Activated CD4-positive, alpha-beta T cell treated with anti-CD3 and anti-CD28 coated beads, Interleukin-2, amount 50 U/mL, for 24 hours (primary cell): ENCODE measurements around the gene INO80E.
"Not testable (repeated sequence)": the region's sequence is repeated elsewhere in the genome, so short reads cannot be mapped to it uniquely, and the experiment has no call there.

Source experiments
- DNase-seq, 2 donors: peaks; one replicate each; pipeline ENCODE4 v3.0.0-alpha.2; 2020; ENCODE audit warnings: low read depth in 1 of 2, low spot score in 1 of 2

Gene INO80E

GRCh38 chr16:29995911-29996765, at the start of gene INO80E:
TSS of gene INO80E (plus strand) at chr16:29996241. CDS start at chr16:29996311, 70 bp downstream.
- DNase-seq = peak; percentile 98 to 99

GRCh38 chr16:29947897-29948296, 48.1 kb upstream of the INO80E start:
- no peak for DNase-seq

GRCh38 chr16:29950806-29951461, 45.1 kb upstream of the INO80E start:
- DNase-seq = no peak

GRCh38 chr16:29951625-29952365, 44.2 kb upstream of the INO80E start:
- no peak for DNase-seq

- no peak for DNase-seq
Measured at GRCh38 chr16:29958756-29959155, 37.3 kb upstream of the INO80E start.

GRCh38 chr16:29959293-29959692, 36.7 kb upstream of the INO80E start:
- DNase-seq = no peak

GRCh38 chr16:29959821-29960220, 36.2 kb upstream of the INO80E start:
- not testable (repeated sequence) for DNase-seq

- no peak for DNase-seq
Measured at GRCh38 chr16:29961127-29961478, 34.9 kb upstream of the INO80E start.

- peak; percentile 84 to 95 for DNase-seq
Measured at GRCh38 chr16:29961479-29962343, 34.3 kb upstream of the INO80E start, which contains the start of gene TMEM219. TSS of gene TMEM219 (plus strand) at chr16:29962079. CDS start at chr16:29963144, 1,065 bp downstream.

- no peak for DNase-seq
Measured at GRCh38 chr16:29962344-29962994, 33.6 kb upstream of the INO80E start.

GRCh38 chr16:29963021-29963743, 32.9 kb upstream of the INO80E start:
- no peak for DNase-seq

GRCh38 chr16:29968205-29968604, 27.8 kb upstream of the INO80E start:
- DNase-seq = no peak

- DNase-seq = no peak
Measured at GRCh38 chr16:29971304-29971703, 24.7 kb upstream of the INO80E start.

- DNase-seq = no peak
Measured at GRCh38 chr16:29972500-29972899, 23.5 kb upstream of the INO80E start.

GRCh38 chr16:29972992-29973383, 23.1 kb upstream of the INO80E start:
- no peak for DNase-seq

GRCh38 chr16:29973384-29974246, 22.4 kb upstream of the INO80E start, which contains the start of gene TAOK2:
TSS of gene TAOK2 (plus strand) at chr16:29973868. CDS start at chr16:29977773, 3,905 bp downstream.
- DNase-seq = peak; percentile 93 to 94

GRCh38 chr16:29974291-29975133, 21.5 kb upstream of the INO80E start:
- no peak for DNase-seq

- DNase-seq = no peak
Measured at GRCh38 chr16:29975134-29975538, 20.9 kb upstream of the INO80E start.
